Astrocyte of the cerebellum (primary cell): ENCODE results near the gene OR4D1.

Experiments used
- DNase-seq: peaks from one replicate; pipeline ENCODE4 v3.0.0-alpha.2; 2011; ENCODE audit warnings: low read depth
- H3K4me3 ChIP-seq: 2 replicates; pipeline ENCODE4 v1.5.1; 2011; ENCODE audit warnings: mild to moderate bottlenecking, low read depth, low read length, moderate library complexity
- CTCF ChIP-seq: IDR thresholded peaks from 2 replicates; pipeline ENCODE4 v1.5.1; 2012; ENCODE audit warnings: low read length, low read depth, moderate library complexity, mild to moderate bottlenecking; ENCODE audit errors: missing control alignments
- in situ Hi-C: cut with HindIII; loops from 2 replicates; pipeline ENCODE4 v1.10.0; 2017; ENCODE audit warnings: low sequenced_read_pairs

Gene OR4D1

GRCh38 chr17:58183514-58183913, 35.3 kb downstream of the OR4D1 start:
- in situ Hi-C loops = no loop called here
- no peak for DNase-seq
- H3K4me3 ChIP-seq = no peak overlapping the region
- no peak for TF ChIP-seq CTCF

- DNase-seq = peak; percentile 86
- no peak for TF ChIP-seq CTCF
- in situ Hi-C loops = no loop called here
Measured at GRCh38 chr17:58184308-58184985, 36.3 kb downstream of the OR4D1 start.

GRCh38 chr17:58184986-58185761, 37.0 kb downstream of the OR4D1 start:
- DNase-seq = no peak
- TF ChIP-seq CTCF = no peak
- H3K4me3 ChIP-seq = no peak overlapping the region
- in situ Hi-C loops = no loop called here

More at GRCh38 chr17:58184308-58184985, 36.3 kb downstream of the OR4D1 start:
- H3K4me3 ChIP-seq = no peak overlapping the region

GRCh38 chr17:58186591-58186990, 38.4 kb downstream of the OR4D1 start:
- no peak overlapping the region for H3K4me3 ChIP-seq
- TF ChIP-seq CTCF = no peak
- in situ Hi-C loops = no loop called here
- no peak for DNase-seq

- DNase-seq = no peak
- no peak for TF ChIP-seq CTCF
- in situ Hi-C loops = no loop called here
- H3K4me3 ChIP-seq = no peak overlapping the region
Measured at GRCh38 chr17:58187063-58187462, 38.9 kb downstream of the OR4D1 start.

GRCh38 chr17:58187675-58188074, 39.5 kb downstream of the OR4D1 start:
- TF ChIP-seq CTCF = no peak
- in situ Hi-C loops = no loop called here

More at GRCh38 chr17:58187675-58188074, 39.5 kb downstream of the OR4D1 start:
- no peak for DNase-seq
- H3K4me3 ChIP-seq = no peak overlapping the region
